Measurements from ENCODE around the gene GOLGA6B. TPM values are rescaled to one million over a fixed set of nuclear protein-coding genes. Genes with fewer than 3 reads are reported as not detected.
"Not testable (repeated sequence)": the region's sequence is repeated elsewhere in the genome, so short reads cannot be mapped to it uniquely, and the experiment has no call there.

The GOLGA6B gene
- total RNA-seq (under 1 TPM in 1 of 5 donors, not detected in 4; 0.47 TPM), total RNA-seq (0 to 0.45 (median 0.09) reads per million in 29 experiments)
- total RNA-seq (2013): not detected

- H3K4me1 ChIP-seq (ENCODE audit: control insufficient read depth in 1 of 2, extremely low read depth in 1 of 2, insufficient read depth in 2 of 2, low read length in 2 of 2); H3K4me3 Mint-ChIP-seq; H3K36me3 Mint-ChIP-seq; H3K36me3 ChIP-seq (ENCODE audit: control insufficient read depth in 2 of 2, extremely low read depth in 1 of 2, insufficient read depth in 1 of 2, low read length in 1 of 2); H3K4me1 Mint-ChIP-seq; DNase-seq; H3K27me3 Mint-ChIP-seq; H3K27ac Mint-ChIP-seq; H3K27ac ChIP-seq (ENCODE audit: low read length); CTCF ChIA-PET; H3K9me3 ChIP-seq; POLR2A ChIA-PET; H3K4me3 ChIP-seq (ENCODE audit: control insufficient read depth in 1 of 2, extremely low read depth in 1 of 2, low read length in 1 of 2); H3K9me3 Mint-ChIP-seq; ATAC-seq (replicated peaks in 1 of 4); H3K27me3 ChIP-seq (replicated peaks in 1 of 2; ENCODE audit: control insufficient read depth in 2 of 2, extremely low read depth in 1 of 2, insufficient read depth in 2 of 2, low read length in 1 of 2): not testable (repeated sequence)
- WGBS (ENCODE audit: insufficient coverage): no CpG with 5 or more reads among the region's 7 CpGs
These were observed at the start of gene GOLGA6B for GRCh38 chr15:72654397-72654796. Gene GOLGA6B (plus strand): TSS chr15:72654697. CDS start chr15:72654738, 41 bp downstream.

GRCh38 chr15:72604794-72605193, 49.7 kb upstream of the GOLGA6B start:
- CTCF ChIA-PET: no interaction called here
- Histone ChIP-seq H3K4me3 (ENCODE audit: control insufficient read depth in 1 of 2, extremely low read depth in 1 of 2, low read length in 1 of 2) (no peak overlapping the region), H3K4me1 (ENCODE audit: control insufficient read depth in 1 of 2, extremely low read depth in 1 of 2, insufficient read depth in 2 of 2, low read length in 2 of 2) (no peaks in the 10 kb centered on the region), H3K27me3 (replicated peaks in 1 of 2; ENCODE audit: control insufficient read depth in 2 of 2, extremely low read depth in 1 of 2, insufficient read depth in 2 of 2, low read length in 1 of 2) (no peaks in the 10 kb centered on the region), H3K36me3 (ENCODE audit: control insufficient read depth in 2 of 2, extremely low read depth in 1 of 2, insufficient read depth in 1 of 2, low read length in 1 of 2) (no peaks in the 10 kb centered on the region), H3K9me3 (no peaks in the 10 kb centered on the region), H3K27ac (ENCODE audit: low read length) (no peak overlapping the region)
- peaks cover 16% of the 10 kb centered on the region for H3K36me3 Mint-ChIP-seq
- H3K27ac Mint-ChIP-seq: no peak overlapping the region
- H3K4me1 Mint-ChIP-seq: no peaks in the 10 kb centered on the region
- POLR2A ChIA-PET: no interaction called here
- H3K4me3 Mint-ChIP-seq: no peak overlapping the region
- ATAC-seq (replicated peaks in 1 of 4) (no peak), DNase-seq (no peak)
- WGBS (ENCODE audit: insufficient coverage): no CpG with 5 or more reads among the region's 4 CpGs
- no peaks in the 10 kb centered on the region for H3K27me3 Mint-ChIP-seq
- no peaks in the 10 kb centered on the region for H3K9me3 Mint-ChIP-seq

- H3K4me1 Mint-ChIP-seq; H3K27me3 Mint-ChIP-seq; POLR2A ChIA-PET; H3K27ac ChIP-seq (ENCODE audit: low read length); CTCF ChIA-PET; H3K36me3 ChIP-seq (ENCODE audit: control insufficient read depth in 2 of 2, extremely low read depth in 1 of 2, insufficient read depth in 1 of 2, low read length in 1 of 2); DNase-seq; H3K27me3 ChIP-seq (replicated peaks in 1 of 2; ENCODE audit: control insufficient read depth in 2 of 2, extremely low read depth in 1 of 2, insufficient read depth in 2 of 2, low read length in 1 of 2); H3K4me1 ChIP-seq (ENCODE audit: control insufficient read depth in 1 of 2, extremely low read depth in 1 of 2, insufficient read depth in 2 of 2, low read length in 2 of 2); ATAC-seq (replicated peaks in 1 of 4); H3K9me3 ChIP-seq; H3K4me3 ChIP-seq (ENCODE audit: control insufficient read depth in 1 of 2, extremely low read depth in 1 of 2, low read length in 1 of 2); H3K9me3 Mint-ChIP-seq; H3K27ac Mint-ChIP-seq; H3K4me3 Mint-ChIP-seq: not testable (repeated sequence)
- no CpG with 5 or more reads among the region's 3 CpGs for WGBS (ENCODE audit: insufficient coverage)
- H3K36me3 Mint-ChIP-seq: peaks cover 16% of the 10 kb centered on the region
These were observed 46.4 kb upstream of the GOLGA6B start for GRCh38 chr15:72608084-72608483.

DNA sequence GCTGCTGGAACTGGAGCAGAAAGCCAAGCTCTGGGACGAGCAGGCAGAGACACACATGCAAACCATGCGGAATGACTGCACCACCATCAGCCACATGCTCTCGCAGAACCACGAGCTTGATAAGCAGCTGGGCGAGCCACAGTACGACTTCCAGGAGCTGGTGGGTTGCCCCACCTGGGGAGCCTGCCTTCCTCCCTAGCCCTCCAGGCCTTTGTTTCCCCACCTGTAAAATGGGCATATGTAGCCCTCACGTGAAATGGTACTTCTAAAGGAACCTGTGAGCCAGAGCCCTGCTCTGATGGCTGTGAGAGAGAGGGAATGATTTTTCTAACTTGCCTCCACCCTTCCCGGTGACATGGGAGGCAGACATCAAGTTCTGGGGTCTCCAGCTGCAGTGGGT, 44.6 kb upstream of the GOLGA6B start:
- no peaks in the 10 kb centered on the region for H3K4me1 Mint-ChIP-seq
- POLR2A ChIA-PET: no interaction called here
- Histone ChIP-seq H3K27me3 (replicated peaks in 1 of 2; ENCODE audit: control insufficient read depth in 2 of 2, extremely low read depth in 1 of 2, insufficient read depth in 2 of 2, low read length in 1 of 2) (no peaks in the 10 kb centered on the region), H3K9me3 (no peaks in the 10 kb centered on the region), H3K4me1 (ENCODE audit: control insufficient read depth in 1 of 2, extremely low read depth in 1 of 2, insufficient read depth in 2 of 2, low read length in 2 of 2) (no peaks in the 10 kb centered on the region), H3K36me3 (ENCODE audit: control insufficient read depth in 2 of 2, extremely low read depth in 1 of 2, insufficient read depth in 1 of 2, low read length in 1 of 2) (no peaks in the 10 kb centered on the region), H3K27ac (ENCODE audit: low read length) (no peak overlapping the region), H3K4me3 (ENCODE audit: control insufficient read depth in 1 of 2, extremely low read depth in 1 of 2, low read length in 1 of 2) (no peak overlapping the region)
- peaks cover 16% of the 10 kb centered on the region for H3K36me3 Mint-ChIP-seq
- no peak overlapping the region for H3K27ac Mint-ChIP-seq
- no peaks in the 10 kb centered on the region for H3K9me3 Mint-ChIP-seq
- CTCF ChIA-PET: no interaction called here
- WGBS (ENCODE audit: insufficient coverage): 88% methylated on average over 7 of the region's 8 CpGs
- no peak overlapping the region for H3K4me3 Mint-ChIP-seq
- ATAC-seq (replicated peaks in 1 of 4): no peak
- no peaks in the 10 kb centered on the region for H3K27me3 Mint-ChIP-seq
- DNase-seq: no peak

DNA sequence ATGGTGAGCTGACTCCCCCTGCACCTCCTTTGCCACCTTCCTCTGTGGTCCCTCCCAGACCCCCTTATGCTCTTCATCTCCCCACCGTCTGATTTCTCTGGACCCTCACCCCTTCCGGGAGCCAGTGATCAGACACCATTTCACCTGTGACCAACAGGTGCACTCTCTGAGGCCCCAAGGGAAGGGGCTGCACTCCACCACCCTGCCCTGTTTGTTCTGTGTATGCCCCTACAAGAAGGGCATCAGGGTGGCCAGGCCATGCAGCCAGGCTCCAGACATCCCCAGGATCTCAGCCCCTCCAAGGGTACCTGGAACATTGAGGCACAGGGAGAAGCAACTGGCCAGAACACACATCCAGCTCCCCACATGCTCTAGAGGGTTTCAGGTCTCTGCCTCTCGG, 42.2 kb upstream of the GOLGA6B start:
- H3K9me3 Mint-ChIP-seq; ATAC-seq (replicated peaks in 1 of 4); H3K4me3 Mint-ChIP-seq; DNase-seq; H3K27me3 Mint-ChIP-seq; H3K27ac ChIP-seq (ENCODE audit: low read length); H3K27me3 ChIP-seq (replicated peaks in 1 of 2; ENCODE audit: control insufficient read depth in 2 of 2, extremely low read depth in 1 of 2, insufficient read depth in 2 of 2, low read length in 1 of 2); H3K36me3 ChIP-seq (ENCODE audit: control insufficient read depth in 2 of 2, extremely low read depth in 1 of 2, insufficient read depth in 1 of 2, low read length in 1 of 2); H3K4me3 ChIP-seq (ENCODE audit: control insufficient read depth in 1 of 2, extremely low read depth in 1 of 2, low read length in 1 of 2); H3K4me1 ChIP-seq (ENCODE audit: control insufficient read depth in 1 of 2, extremely low read depth in 1 of 2, insufficient read depth in 2 of 2, low read length in 2 of 2); H3K9me3 ChIP-seq; H3K27ac Mint-ChIP-seq; CTCF ChIA-PET: not testable (repeated sequence)
- POLR2A ChIA-PET: interaction anchor here in 1 of 2 donors (0.6 kb wide), 1 partner anchor 104 kb away, joined by 3 read pairs; no protein-coding TSS in a partner anchor
- 95% methylated on average over 2 of the region's 3 CpGs for WGBS (ENCODE audit: insufficient coverage)
- H3K36me3 Mint-ChIP-seq: peaks cover 12% of the 10 kb centered on the region
- peaks cover 5 to 13% (median 8%) of the 10 kb centered on the region in 3 donors for H3K4me1 Mint-ChIP-seq

GRCh38 chr15:72614810-72615532, 39.5 kb upstream of the GOLGA6B start:
- 94% methylated on average over 3 of the region's 3 CpGs for WGBS (ENCODE audit: insufficient coverage)
- no peaks in the 10 kb centered on the region for H3K27me3 ChIP-seq (replicated peaks in 1 of 2; ENCODE audit: control insufficient read depth in 2 of 2, extremely low read depth in 1 of 2, insufficient read depth in 2 of 2, low read length in 1 of 2)
- no peaks in the 10 kb centered on the region for H3K9me3 ChIP-seq
- H3K4me1 ChIP-seq (ENCODE audit: control insufficient read depth in 1 of 2, extremely low read depth in 1 of 2, insufficient read depth in 2 of 2, low read length in 2 of 2): peaks cover 2 to 6% of the 10 kb centered on the region in 2 experiments
- Mint-ChIP-seq H3K4me1 (peaks cover 5 to 13% (median 8%) of the 10 kb centered on the region in 3 donors), H3K9me3 (no peaks in the 10 kb centered on the region), H3K36me3 (peaks cover 5% of the 10 kb centered on the region), H3K27me3 (no peaks in the 10 kb centered on the region), H3K4me3 (no peak overlapping the region), H3K27ac (no peak overlapping the region)
- no peak overlapping the region for H3K27ac ChIP-seq (ENCODE audit: low read length)
- H3K4me3 ChIP-seq (ENCODE audit: control insufficient read depth in 1 of 2, extremely low read depth in 1 of 2, low read length in 1 of 2): no peak overlapping the region
- ChIA-PET CTCF (no interaction called here), POLR2A (no interaction called here)
- H3K36me3 ChIP-seq (ENCODE audit: control insufficient read depth in 2 of 2, extremely low read depth in 1 of 2, insufficient read depth in 1 of 2, low read length in 1 of 2): no peaks in the 10 kb centered on the region
- ATAC-seq (replicated peaks in 1 of 4) (no peak), DNase-seq (no peak)
